Fibroblast of mammary gland (primary cell): ENCODE measurements around the gene BTG2.

Experiments
- DNase-seq: peaks from one replicate; pipeline ENCODE4 v3.0.0-alpha.2; 2010; ENCODE audit warnings: low read depth
- H3K4me3 ChIP-seq: 2 replicates; pipeline ENCODE4 v1.5.1; 2011; ENCODE audit warnings: low read depth, mild to moderate bottlenecking, low read length, moderate library complexity; ENCODE audit not compliant: control insufficient read depth
- CTCF ChIP-seq: conservative IDR thresholded peaks from 2 replicates; pipeline ENCODE4 v1.5.1; 2011; ENCODE audit warnings: low read depth, low read length, inconsistent platforms; ENCODE audit not compliant: control insufficient read depth, insufficient read depth

Gene BTG2

GRCh38 chr1:203278082-203278884 is 27.0 kb upstream of the BTG2 start:
- DNase-seq, result peak; percentile 69
- H3K4me3 ChIP-seq, result peak overlapping the region; percentile 9
- TF ChIP-seq CTCF, result no peak

DNA sequence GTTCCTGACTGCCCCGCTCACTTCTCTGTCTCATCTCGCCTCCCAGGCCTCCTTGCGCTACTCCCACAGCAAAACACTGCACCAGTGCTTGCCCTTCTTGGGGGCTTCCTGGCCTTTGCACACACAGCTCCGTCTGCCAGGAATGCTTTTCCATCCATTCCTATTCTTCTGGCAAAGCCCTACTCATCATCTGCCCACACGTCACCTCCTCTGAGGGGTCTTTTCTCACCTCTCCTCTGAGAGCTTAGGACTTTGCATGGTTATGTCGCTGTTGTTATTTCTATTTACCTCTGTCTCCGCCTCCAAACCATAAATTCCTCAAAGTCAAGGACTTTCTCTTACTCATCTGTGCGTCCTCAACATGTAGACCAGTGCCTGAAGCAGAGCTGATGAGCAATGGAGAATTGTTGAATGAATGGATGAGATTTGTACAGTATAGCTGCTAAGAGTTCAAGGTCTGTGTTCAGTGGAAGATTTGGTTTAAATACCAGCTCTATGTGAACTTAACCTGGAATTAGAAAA is 26.4 kb upstream of the BTG2 start:
- DNase-seq, result no peak
- TF ChIP-seq CTCF, result no peak
- H3K4me3 ChIP-seq, result no peak overlapping the region

DNA sequence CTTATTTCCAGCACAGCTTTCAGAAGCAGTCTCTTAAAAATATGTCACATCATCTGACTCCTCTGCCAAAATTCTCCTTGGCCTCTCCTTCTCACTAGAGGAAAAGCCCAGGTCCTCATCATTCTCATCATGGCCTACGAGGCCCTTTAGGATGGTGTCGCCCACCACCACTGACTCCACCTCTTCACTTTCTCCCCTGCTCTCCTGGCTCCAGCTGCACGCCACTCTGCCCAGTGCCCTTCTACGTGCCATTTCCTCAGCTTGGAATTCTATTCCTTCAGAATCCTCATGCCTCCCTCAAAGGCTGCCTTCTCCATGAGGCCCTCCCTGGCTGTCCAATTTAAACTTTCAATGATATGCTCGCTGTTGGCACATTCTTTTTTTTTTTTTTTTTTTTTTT is 25.3 kb upstream of the BTG2 start:
- TF ChIP-seq CTCF, result no peak
- no peak for DNase-seq
- H3K4me3 ChIP-seq, result no peak overlapping the region

DNA sequence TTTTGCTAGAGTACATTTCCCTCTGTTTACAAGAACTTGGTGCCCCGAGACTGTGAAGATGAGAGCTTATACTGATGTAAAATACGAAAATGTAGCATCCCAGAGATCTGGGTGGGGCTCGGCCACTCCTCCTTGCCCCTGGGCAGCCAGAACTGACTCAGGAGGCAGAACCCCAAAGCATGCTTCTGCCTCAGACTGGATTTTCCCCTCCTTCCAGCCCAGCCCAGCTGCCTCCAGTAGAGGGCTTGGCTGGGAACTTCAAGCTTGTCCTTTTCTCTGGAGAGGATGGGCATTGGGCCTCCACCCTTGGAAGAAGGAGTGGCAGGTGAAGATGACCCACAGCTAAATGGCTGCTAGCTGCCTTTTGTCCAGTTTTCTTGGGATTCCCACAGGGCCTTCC is 24.3 kb upstream of the BTG2 start:
- no peak for TF ChIP-seq CTCF
- no peak overlapping the region for H3K4me3 ChIP-seq
- no peak for DNase-seq

GRCh38 chr1:203281851-203282661 is 23.3 kb upstream of the BTG2 start:
- TF ChIP-seq CTCF, result no peak
- no peak for DNase-seq
- no peak overlapping the region for H3K4me3 ChIP-seq

DNA sequence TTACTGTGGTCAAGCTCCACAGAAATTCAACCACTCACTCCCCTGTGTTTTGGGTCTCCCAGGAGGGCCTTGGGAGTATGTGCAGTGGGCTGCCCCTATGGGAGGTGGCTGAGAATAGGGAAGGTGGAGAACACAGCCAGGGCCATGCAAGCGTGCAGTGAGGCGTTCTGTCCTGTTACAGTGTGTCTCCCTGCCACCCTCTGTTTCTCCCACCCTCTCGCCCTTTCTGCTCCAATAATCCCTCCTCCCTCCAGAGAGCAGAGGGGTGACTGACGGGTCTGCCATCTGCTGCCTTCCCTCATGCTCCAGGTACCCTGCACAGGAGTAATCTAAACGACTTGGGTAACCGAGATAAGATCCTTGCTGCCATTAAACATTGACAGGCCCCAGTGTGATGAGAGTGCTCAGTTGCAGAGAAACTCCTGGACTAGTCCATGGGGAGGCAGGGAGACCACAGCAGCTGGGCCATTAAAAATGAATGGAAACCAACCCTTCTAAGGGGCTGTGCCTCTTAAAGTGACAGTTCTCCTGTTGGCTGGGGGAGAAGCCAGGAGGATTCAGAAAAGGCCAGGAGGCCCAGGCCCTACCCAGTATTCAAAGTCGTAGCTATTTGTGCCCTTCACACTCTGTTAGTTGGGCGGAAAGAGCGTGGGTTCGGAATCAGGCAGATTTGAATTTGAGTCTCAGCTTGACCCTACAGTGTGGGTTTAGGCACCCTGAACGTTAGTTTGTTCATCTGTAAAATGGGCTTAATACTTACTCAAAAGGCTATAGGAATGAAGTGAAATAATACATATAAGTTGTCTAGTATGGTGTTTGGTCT is 22.4 kb upstream of the BTG2 start:
- no peak overlapping the region for H3K4me3 ChIP-seq
- DNase-seq, result no peak
- no peak for TF ChIP-seq CTCF
